Measurements from ENCODE around the gene BCORL1.

Gene BCORL1

DNA sequence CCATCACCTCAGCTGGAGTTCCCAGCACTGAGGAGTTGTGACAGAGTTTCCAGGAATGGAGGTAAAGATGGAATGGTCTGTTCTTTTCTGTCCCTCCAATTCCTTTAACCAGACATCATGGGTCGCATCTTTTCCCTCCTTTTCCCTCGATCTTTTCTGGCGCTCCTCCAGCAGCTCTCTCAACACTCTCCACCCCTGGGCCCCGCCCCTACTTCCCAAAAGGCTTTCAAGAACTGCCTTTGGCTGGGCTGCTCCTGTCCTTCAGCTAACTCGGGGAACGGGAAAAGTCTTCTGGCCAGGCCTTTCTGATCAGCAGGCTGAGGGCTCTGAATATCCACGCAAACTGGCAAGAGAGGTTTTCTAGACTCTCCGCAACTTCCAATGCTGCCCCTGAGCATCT lies 42.4 kb upstream of the BCORL1 start:
- H3K4me3 ChIP-seq (replicated peaks in 1 of 2; ENCODE audit: low read depth in 2 of 2, low read length in 2 of 2), result no peak overlapping the region
- TF ChIP-seq, protein P1, sequence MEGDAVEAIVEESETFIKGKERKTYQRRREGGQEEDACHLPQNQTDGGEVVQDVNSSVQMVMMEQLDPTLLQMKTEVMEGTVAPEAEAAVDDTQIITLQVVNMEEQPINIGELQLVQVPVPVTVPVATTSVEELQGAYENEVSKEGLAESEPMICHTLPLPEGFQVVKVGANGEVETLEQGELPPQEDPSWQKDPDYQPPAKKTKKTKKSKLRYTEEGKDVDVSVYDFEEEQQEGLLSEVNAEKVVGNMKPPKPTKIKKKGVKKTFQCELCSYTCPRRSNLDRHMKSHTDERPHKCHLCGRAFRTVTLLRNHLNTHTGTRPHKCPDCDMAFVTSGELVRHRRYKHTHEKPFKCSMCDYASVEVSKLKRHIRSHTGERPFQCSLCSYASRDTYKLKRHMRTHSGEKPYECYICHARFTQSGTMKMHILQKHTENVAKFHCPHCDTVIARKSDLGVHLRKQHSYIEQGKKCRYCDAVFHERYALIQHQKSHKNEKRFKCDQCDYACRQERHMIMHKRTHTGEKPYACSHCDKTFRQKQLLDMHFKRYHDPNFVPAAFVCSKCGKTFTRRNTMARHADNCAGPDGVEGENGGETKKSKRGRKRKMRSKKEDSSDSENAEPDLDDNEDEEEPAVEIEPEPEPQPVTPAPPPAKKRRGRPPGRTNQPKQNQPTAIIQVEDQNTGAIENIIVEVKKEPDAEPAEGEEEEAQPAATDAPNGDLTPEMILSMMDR (IDR thresholded peaks at IDR 0.05; ENCODE audit: low read depth, low read length), result no peak
- peak in 1 of 2 donors; percentile 8 for DNase-seq (ENCODE audit: low read depth in 2 of 2)

DNA sequence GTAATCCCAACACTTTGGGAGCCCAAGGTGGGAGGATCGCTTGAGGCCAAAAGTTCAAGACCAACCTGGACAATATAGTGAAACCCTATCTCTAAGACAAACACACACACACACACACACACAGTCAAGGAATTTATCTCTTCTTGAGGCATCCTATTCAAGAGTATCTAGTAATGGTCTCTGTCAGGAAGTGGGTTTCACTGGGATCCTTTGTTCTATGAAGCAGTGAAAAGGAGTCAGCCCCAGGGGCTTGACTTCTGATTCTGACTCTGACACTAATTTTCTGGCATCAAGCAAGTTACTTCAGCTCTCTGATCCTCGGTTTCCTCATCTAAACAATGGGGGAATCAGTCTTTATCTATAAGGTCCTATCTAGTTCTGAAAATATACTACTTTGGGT lies 41.7 kb upstream of the BCORL1 start:
- no peak for DNase-seq (ENCODE audit: low read depth in 2 of 2)
- TF ChIP-seq, protein P1 (IDR thresholded peaks at IDR 0.05; ENCODE audit: low read depth, low read length), result no peak
- no peak overlapping the region for H3K4me3 ChIP-seq (replicated peaks in 1 of 2; ENCODE audit: low read depth in 2 of 2, low read length in 2 of 2)

DNA sequence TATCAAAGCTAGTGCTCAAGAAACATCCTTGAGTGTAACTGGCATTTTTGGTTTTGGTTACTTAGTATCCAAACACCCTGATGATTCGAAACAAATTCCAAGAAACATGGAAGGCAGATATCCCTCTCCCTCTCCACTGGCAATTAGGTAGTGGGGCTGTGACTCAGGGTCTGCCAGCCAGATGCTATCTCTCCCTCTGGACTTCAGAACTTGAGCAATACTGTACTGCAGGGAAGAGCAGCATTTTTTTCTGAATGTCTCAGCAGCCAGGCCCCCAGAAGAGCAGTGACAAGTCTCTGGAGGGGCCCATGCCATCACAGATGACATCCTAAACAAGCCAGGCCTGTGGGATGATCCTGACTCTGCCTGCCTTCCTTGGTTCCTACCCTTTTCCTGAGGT lies 37.3 kb upstream of the BCORL1 start:
- peak in 1 of 2 donors; percentile 18 for DNase-seq (ENCODE audit: low read depth in 2 of 2)
- TF ChIP-seq, protein P1 (IDR thresholded peaks at IDR 0.05; ENCODE audit: low read depth, low read length), result no peak
- H3K4me3 ChIP-seq (replicated peaks in 1 of 2; ENCODE audit: low read depth in 2 of 2, low read length in 2 of 2), result no peak overlapping the region

DNA sequence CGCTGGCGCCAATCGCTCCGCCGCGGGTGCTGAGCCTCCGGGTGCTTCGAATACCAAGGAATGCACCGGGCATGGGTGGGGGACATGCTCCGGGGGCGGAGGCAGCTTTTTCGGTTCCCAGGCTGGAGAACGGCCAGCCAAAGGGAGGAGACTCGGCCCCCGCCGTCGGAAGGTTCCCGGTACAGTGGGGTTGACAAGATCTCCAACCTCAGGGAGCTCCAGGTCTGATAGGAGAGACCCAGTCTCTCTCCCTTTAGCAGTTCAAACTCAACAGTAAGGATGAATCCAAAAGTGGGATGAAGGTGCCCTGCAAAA lies 29.1 kb upstream of the BCORL1 start:
- no peak for DNase-seq (ENCODE audit: low read depth in 2 of 2)
- peak overlapping the region in 1 of 2 donors; percentile 41 for H3K4me3 ChIP-seq (replicated peaks in 1 of 2; ENCODE audit: low read depth in 2 of 2, low read length in 2 of 2)

DNA sequence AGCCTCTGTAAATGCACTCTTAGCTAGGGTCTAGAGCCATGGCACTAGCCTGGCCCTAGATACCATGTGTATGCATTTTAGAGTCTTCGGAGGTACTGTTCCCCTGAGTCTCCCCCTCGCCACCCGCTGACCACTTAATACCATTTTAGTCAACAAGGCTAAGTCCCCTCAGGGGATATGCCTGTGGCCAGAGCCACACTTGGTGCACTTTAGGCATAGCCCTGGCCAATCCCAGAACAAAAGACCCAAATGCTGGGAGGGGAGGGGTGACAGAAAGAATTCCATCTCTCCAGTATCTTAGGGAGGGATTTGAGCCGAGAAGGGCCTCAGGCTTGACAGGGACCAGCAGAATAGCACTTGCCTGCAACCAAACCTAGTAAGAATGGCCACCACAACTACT lies 28.6 kb upstream of the BCORL1 start:
- DNase-seq (ENCODE audit: low read depth in 2 of 2), result no peak
- no peak overlapping the region for H3K4me3 ChIP-seq (replicated peaks in 1 of 2; ENCODE audit: low read depth in 2 of 2, low read length in 2 of 2)
- TF ChIP-seq, protein P1 (IDR thresholded peaks at IDR 0.05; ENCODE audit: low read depth, low read length), result no peak

More for the DNA sequence above, 29.1 kb upstream of the BCORL1 start:
- TF ChIP-seq, protein P1 (IDR thresholded peaks at IDR 0.05; ENCODE audit: low read depth, low read length), result no peak

DNA sequence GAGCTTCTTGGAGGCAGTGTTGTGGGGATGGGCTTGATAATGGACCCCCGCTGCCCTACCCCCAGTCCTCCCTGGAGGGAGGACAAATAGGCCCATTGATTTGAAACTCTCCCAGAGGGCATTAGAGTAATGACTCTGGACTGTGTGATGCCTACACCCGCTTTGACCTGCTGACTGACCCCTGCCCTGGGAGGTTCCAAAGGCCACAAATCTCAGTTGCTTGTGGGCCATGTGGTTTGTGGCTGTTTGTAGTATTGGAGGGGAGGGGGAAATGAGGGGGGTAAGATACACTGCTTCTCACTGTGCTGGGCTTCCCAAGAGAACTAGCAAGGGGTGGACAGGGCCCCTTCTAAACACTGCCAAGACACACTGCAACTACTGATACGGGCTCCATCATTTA lies 27.6 kb upstream of the BCORL1 start:
- no peak overlapping the region for H3K4me3 ChIP-seq (replicated peaks in 1 of 2; ENCODE audit: low read depth in 2 of 2, low read length in 2 of 2)
- TF ChIP-seq, protein P1 (IDR thresholded peaks at IDR 0.05; ENCODE audit: low read depth, low read length), result no peak
- DNase-seq (ENCODE audit: low read depth in 2 of 2), result no peak

DNA sequence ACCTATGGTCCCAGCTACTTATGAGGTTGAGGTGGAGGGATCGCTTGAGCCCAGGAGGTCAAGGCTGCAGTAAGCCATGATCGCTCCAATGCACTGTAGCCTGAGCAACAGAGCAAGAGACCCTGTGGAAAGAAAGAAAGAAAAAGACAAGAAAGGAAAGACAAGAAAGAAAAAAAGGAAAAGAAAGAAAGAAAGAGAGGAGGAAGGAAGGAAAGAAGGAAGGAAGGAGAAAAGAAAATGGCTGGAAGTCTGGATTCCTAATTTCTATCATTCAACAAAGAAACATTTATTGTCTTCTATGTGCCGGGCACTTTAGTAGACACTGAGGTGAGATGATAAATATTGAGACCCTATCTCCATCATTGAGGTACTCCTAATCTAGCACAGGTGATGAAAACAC lies 26.8 kb upstream of the BCORL1 start:
- TF ChIP-seq, protein P1 (IDR thresholded peaks at IDR 0.05; ENCODE audit: low read depth, low read length), result no peak
- no peak for DNase-seq (ENCODE audit: low read depth in 2 of 2)
- H3K4me3 ChIP-seq (replicated peaks in 1 of 2; ENCODE audit: low read depth in 2 of 2, low read length in 2 of 2), result no peak overlapping the region
